Measurements from ENCODE around the gene KDM5B.

Gene KDM5B

DNA sequence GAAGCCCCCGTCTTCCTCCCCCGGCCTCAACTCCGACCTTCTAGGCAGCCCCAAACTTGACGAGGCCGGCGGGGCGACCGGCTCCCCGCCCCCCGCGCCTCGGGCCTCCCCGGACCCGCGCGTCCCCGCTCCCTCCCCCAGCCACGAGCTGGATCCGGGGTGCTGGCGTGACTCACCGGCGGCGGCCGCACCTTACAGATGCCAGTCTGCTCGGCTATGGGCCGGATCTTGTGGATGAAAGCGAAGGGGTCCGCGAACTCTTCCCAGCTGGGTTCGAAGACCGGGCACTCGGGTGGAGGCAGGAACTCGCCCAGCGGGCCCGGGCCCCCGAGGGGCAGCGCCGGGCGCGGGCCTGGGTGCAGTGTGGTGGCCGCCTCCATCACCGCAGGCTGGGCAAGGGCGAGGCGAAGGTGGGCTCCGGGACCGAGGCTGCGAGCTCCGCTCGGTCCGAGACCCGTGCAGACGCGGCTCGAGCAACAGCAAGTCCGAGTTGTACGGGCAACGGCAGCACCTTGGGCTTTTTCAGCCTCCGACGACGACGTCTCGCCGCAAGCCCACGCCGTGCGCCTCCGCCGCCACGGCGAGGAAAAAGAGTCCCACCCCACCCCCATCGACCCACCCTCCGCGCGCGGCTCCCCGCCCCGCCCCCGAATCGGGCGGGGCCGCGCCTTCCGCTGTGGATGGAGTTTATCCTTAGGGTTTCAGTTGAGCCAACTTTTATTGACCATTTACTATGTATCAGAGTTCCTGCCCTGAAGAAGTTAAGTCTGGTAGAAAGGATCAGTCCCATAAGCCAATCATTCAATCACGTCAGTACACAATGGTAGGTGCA lies at the start of gene KDM5B:
TSS of gene KDM5B (minus strand) at position 496 of the 832 bp plus-strand sequence. CDS start at position 380, 116 bp downstream.
- Histone ChIP-seq H3K9ac (peak within 1 kb of the TSS; percentile 86 to 98 (median 96)), H3K27ac (peak within 1 kb of the TSS; percentile 66 to 96 (median 94)), H3K4me1 (peaks cover 58 to 68% (median 64%) of the 10 kb centered on the region in 10 experiments), H4K20me1 (peaks cover 4 to 39% (median 28%) of the 10 kb centered on the region in 11 experiments; a peak in 17 of 22 replicates), H3K27me3 (no peaks in the 10 kb centered on the region), H3K4me2 (peak within 1 kb of the TSS; percentile 83 to 96 (median 88)), H3K36me3 (peaks cover 0 to 5% (median 0%) of the 10 kb centered on the region in 11 experiments; a peak in 1 of 22 replicates), H3K9me3 (replicated peaks in 1 of 11) (no peaks in the 10 kb centered on the region), H3K4me3 (peak within 1 kb of the TSS; percentile 87 to 98 (median 96))
- no peak for TF ChIP-seq Cebpa-rat (IDR thresholded peaks at IDR 0.05)

DNA sequence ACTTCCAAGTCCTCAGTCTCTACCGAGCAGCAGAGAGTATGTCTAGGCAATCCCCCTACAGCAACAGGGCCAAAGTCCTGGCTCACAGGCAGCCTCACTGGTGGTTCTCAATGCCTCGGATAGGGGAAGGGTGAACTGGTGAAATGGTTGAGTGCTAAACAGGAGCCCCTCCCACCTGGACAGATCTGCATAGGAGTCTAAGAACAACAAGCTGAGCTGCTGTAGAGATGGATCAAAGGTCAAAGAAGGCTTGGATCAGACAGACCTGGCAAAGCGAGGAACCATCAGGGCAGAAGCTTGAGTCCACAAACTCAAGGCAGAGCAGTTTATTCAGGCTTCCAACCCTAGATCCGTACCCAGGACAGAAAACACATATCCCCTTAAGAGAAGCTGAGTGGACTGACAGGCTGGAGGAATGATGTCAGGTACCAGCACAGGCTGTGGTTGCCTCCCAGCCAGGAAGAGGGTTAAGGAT lies 49.0 kb upstream of the KDM5B start:
- H3K4me2 ChIP-seq = peak overlapping the region in 9 of 11 experiments; percentile 62 to 86 (median 78); a peak in 18 of 22 replicates
- peaks cover 21 to 76% (median 56%) of the 10 kb centered on the region in 10 experiments for H3K4me1 ChIP-seq
- no peaks in the 10 kb centered on the region; a peak in 1 of 22 replicates for H4K20me1 ChIP-seq
- no peak for TF ChIP-seq Cebpa-rat (IDR thresholded peaks at IDR 0.05)
- H3K9me3 ChIP-seq (replicated peaks in 1 of 11) = peaks cover 0 to 27% (median 17%) of the 10 kb centered on the region in 11 experiments; a peak in 19 of 22 replicates
- no peak overlapping the region for H3K4me3 ChIP-seq
- peak overlapping the region in 7 of 11 experiments; percentile 51 to 86 (median 77); a peak in 13 of 22 replicates for H3K27ac ChIP-seq
- peak overlapping the region in 2 of 11 experiments; percentile 71 to 73; a peak in 3 of 22 replicates for H3K9ac ChIP-seq
- peaks cover 30 to 36% (median 34%) of the 10 kb centered on the region in 11 experiments for H3K27me3 ChIP-seq
- no peaks in the 10 kb centered on the region for H3K36me3 ChIP-seq

DNA sequence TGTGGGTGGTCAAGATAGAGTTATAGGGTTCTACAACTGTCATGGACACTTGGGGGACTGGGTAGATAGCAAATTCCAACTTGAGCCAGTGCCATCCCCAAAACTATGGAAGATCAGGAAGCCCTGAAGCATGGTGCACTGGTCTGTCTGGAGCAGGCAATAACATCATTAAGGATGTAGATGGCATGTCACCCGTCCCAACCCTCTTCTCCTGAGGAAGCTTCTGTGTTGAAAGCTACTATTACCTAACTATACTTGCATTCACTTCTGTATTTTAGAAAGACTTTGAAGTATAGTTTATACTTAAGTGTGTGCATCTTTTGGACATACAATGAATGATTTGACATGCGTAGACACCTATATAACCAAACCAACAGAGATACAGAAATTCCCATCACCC lies 47.8 kb upstream of the KDM5B start:
- H3K27ac ChIP-seq = no peak overlapping the region

DNA sequence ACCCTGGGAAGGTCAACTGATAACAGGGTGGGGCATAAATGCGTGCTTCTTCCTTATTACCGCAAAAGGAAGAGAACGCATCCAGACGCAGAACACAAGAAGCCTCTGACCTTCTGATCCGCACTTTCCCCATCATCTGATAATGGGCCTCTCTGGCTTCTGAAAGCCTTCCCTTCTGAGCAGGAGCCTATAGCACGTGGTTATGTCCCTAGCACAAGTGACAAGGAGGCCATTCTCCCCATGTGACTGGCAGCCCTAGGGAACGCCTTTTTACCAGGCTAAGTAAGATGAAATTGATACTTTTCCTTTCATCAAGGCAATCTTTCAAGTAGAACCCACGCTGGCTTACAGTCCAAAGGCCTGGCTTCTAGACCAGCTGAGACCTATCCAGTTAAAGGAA lies 46.6 kb upstream of the KDM5B start:
- TF ChIP-seq Cebpa-rat (IDR thresholded peaks at IDR 0.05) = no peak
- Histone ChIP-seq H3K4me2 (peak overlapping the region in 1 of 11 experiments; percentile 30; a peak in 1 of 22 replicates), H3K4me1 (peaks cover 31 to 65% (median 53%) of the 10 kb centered on the region in 10 experiments), H3K36me3 (no peaks in the 10 kb centered on the region), H4K20me1 (no peaks in the 10 kb centered on the region), H3K9me3 (replicated peaks in 1 of 11) (peaks cover 0 to 3% (median 0%) of the 10 kb centered on the region in 11 experiments; a peak in 2 of 22 replicates), H3K27ac (no peak overlapping the region), H3K9ac (no peak overlapping the region), H3K27me3 (peaks cover 6 to 12% (median 10%) of the 10 kb centered on the region in 11 experiments), H3K4me3 (no peak overlapping the region)

More for the DNA sequence above, 47.8 kb upstream of the KDM5B start:
- H3K4me3 ChIP-seq = no peak overlapping the region
- H3K36me3 ChIP-seq = no peaks in the 10 kb centered on the region
- peaks cover 18 to 25% (median 23%) of the 10 kb centered on the region in 11 experiments for H3K27me3 ChIP-seq
- no peaks in the 10 kb centered on the region for H4K20me1 ChIP-seq
- TF ChIP-seq Cebpa-rat (IDR thresholded peaks at IDR 0.05) = no peak
- no peak overlapping the region for H3K4me2 ChIP-seq
- peaks cover 23 to 69% (median 52%) of the 10 kb centered on the region in 10 experiments for H3K4me1 ChIP-seq
- H3K9ac ChIP-seq = no peak overlapping the region
- H3K9me3 ChIP-seq (replicated peaks in 1 of 11) = peaks cover 0 to 15% (median 11%) of the 10 kb centered on the region in 11 experiments; a peak in 19 of 22 replicates

DNA sequence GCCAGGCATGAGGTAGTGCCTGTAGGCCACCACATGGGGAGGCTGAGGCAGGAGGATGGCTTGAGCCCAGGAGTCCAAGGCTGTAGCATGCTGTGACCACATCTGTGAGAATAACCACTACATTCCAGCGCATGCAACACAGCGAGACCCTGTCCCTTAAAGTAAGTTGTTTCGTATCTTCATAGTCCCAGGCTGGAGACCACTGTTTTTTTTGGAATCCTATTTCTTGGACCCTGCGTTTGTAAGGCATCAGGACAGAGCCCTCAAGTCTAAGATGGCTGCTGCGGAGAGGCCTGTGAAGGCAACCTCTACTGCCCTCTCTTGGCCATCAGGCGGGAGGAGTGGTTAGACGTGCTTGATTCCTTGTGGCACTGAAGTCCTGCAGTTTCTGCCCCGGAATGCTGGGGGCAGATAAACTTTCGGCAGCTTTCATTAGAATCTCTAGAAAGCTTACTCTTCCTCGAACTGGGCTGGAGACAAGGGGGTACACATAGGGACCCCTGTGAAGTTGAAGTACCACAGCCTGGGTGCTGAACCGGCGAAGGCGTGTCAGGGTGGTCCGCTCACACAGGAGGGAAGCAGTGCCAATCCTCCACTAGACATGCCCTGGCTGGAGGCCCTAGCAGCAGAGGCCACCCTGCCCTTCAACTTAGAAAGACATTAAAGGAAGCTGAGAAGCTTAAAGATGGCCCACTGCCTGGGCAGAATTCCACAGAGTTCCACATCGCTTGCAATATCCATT lies 44.1 kb upstream of the KDM5B start:
- no peak overlapping the region; a peak in 1 of 22 replicates for H3K4me2 ChIP-seq
- no peaks in the 10 kb centered on the region for H4K20me1 ChIP-seq
- no peak for TF ChIP-seq Cebpa-rat (IDR thresholded peaks at IDR 0.05)
- no peak overlapping the region for H3K9ac ChIP-seq
- no peak overlapping the region for H3K4me3 ChIP-seq
- no peaks in the 10 kb centered on the region for H3K27me3 ChIP-seq
- no peaks in the 10 kb centered on the region for H3K9me3 ChIP-seq (replicated peaks in 1 of 11)
- no peaks in the 10 kb centered on the region for H3K36me3 ChIP-seq
- peaks cover 13 to 55% (median 45%) of the 10 kb centered on the region in 10 experiments; a peak in 19 of 20 replicates for H3K4me1 ChIP-seq
- peak overlapping the region in 1 of 11 experiments; percentile 42; a peak in 1 of 22 replicates for H3K27ac ChIP-seq

DNA sequence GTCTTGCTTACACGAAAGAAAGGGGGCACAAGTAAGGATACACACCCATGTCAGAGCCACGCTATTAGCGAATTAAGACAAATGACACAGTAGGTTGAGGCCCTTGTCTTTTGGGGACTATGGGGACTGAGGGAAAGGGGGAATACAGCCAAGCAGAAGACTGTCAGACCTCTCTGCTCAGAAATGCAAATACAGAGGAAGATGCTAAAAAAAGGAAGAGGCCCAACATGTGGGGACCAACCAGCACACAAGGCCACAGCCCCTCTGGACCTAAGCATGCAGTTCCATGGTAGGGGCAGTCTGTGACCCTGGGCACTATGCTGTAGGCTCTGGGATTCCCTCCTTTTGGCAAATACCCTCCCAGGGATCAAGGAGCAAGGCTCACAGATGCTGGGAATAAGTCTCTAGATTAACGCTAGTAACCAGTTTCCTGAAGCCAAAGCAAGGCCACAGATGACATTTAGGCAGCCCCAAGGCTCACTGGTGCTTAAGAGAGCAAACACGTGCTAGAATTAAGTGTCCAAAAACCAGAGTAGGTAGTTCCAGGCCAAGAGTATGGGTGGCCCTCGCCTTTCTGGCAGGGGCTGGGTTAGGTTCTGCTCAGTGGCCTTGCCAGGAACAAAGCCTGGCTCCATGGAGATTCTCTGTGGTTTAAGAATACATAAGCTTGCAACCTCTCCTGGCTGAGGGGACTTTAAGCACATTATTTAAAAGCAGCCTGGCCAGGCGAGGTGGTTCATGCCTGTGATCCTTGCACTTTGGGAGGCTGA lies 42.6 kb upstream of the KDM5B start:
- Histone ChIP-seq H3K27ac (peak overlapping the region in 5 of 11 experiments; percentile 6 to 45 (median 15); a peak in 5 of 22 replicates), H3K27me3 (no peaks in the 10 kb centered on the region), H3K4me1 (peaks cover 13 to 46% (median 37%) of the 10 kb centered on the region in 10 experiments; a peak in 19 of 20 replicates), H3K4me2 (peak overlapping the region in 9 of 11 experiments; percentile 29 to 52 (median 46); a peak in 16 of 22 replicates), H3K9me3 (replicated peaks in 1 of 11) (no peaks in the 10 kb centered on the region), H3K4me3 (no peak overlapping the region), H4K20me1 (no peaks in the 10 kb centered on the region), H3K36me3 (no peaks in the 10 kb centered on the region), H3K9ac (peak overlapping the region in 3 of 11 experiments; percentile 5 to 7 (median 5); a peak in 3 of 22 replicates)
- TF ChIP-seq Cebpa-rat (IDR thresholded peaks at IDR 0.05) = no peak

DNA sequence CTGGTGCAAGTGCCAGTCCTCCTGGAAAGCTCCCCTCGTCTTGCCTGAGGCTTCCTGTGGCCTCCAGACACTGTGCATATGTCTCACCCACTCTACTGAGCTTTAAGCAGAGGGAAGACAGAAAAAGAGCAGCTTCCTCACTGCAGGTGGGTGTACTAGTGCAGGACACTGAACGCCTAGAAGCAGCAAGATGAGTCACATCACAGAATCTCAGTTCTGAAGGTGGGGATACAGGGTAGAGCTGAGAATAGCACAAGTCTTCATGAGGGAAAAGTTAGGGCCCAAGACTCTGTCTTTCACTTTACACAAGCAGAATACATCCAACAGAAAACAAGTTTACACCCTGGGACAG lies 39.9 kb upstream of the KDM5B start:
- peak overlapping the region in 8 of 11 experiments; percentile 9 to 60 (median 44); a peak in 14 of 22 replicates for H3K4me2 ChIP-seq
- H3K9ac ChIP-seq = 0 out of 22 replicates have a peak overlapping the region, but pooled peaks of 1 of the 11 experiments have one; percentile 22
- TF ChIP-seq Cebpa-rat (IDR thresholded peaks at IDR 0.05) = no peak
- H3K27me3 ChIP-seq = no peaks in the 10 kb centered on the region
- H3K36me3 ChIP-seq = no peaks in the 10 kb centered on the region
- no peak overlapping the region for H3K4me3 ChIP-seq
- no peaks in the 10 kb centered on the region for H3K9me3 ChIP-seq (replicated peaks in 1 of 11)
- H3K27ac ChIP-seq = peak overlapping the region in 1 of 11 experiments; percentile 12; a peak in 1 of 22 replicates
- no peaks in the 10 kb centered on the region for H4K20me1 ChIP-seq
- H3K4me1 ChIP-seq = peaks cover 7 to 33% (median 29%) of the 10 kb centered on the region in 10 experiments; a peak in 17 of 20 replicates

DNA sequence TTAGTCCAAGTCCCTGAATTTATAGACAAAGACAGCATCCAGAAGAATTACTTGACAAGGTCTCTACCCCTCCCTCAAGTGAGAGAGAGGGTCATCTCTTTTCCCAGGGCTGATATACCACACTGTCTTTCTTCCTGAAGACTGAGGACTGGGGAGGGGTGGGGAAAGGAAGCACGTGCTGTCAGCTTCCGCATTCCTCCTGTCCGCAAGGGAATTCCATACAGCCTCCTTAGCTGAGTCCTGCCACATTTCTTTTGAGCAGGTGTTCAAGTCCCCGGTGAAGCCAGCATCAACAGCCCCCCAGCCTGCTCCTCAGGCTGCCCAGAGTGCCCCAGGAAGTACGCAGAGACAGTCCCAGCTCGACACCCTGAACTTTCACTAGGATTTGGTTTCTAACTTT lies 36.7 kb upstream of the KDM5B start:
- no peaks in the 10 kb centered on the region for H3K36me3 ChIP-seq
- TF ChIP-seq Cebpa-rat (IDR thresholded peaks at IDR 0.05) = no peak
- H3K9ac ChIP-seq = no peak overlapping the region
- no peaks in the 10 kb centered on the region for H3K9me3 ChIP-seq (replicated peaks in 1 of 11)
- H4K20me1 ChIP-seq = no peaks in the 10 kb centered on the region
- H3K4me3 ChIP-seq = no peak overlapping the region
- H3K4me1 ChIP-seq = peaks cover 0 to 18% (median 14%) of the 10 kb centered on the region in 10 experiments; a peak in 13 of 20 replicates
- no peaks in the 10 kb centered on the region for H3K27me3 ChIP-seq
- H3K27ac ChIP-seq = no peak overlapping the region
- no peak overlapping the region for H3K4me2 ChIP-seq
